22Rv1 (cell line): Measurements from ENCODE around the gene KLK1.

Source experiments
- CTCF ChIP-seq: fragments of 450-650 bp; IDR thresholded peaks from 2 replicates; pipeline ENCODE4 v1.5.1; 2017; ENCODE audit warnings: mild to moderate bottlenecking
- ZFX ChIP-seq: fragments of 450-650 bp; IDR thresholded peaks from 2 replicates; pipeline ENCODE4 v1.6.1; 2017; ENCODE audit warnings: antibody characterized with exemption, borderline replicate concordance

DNA sequence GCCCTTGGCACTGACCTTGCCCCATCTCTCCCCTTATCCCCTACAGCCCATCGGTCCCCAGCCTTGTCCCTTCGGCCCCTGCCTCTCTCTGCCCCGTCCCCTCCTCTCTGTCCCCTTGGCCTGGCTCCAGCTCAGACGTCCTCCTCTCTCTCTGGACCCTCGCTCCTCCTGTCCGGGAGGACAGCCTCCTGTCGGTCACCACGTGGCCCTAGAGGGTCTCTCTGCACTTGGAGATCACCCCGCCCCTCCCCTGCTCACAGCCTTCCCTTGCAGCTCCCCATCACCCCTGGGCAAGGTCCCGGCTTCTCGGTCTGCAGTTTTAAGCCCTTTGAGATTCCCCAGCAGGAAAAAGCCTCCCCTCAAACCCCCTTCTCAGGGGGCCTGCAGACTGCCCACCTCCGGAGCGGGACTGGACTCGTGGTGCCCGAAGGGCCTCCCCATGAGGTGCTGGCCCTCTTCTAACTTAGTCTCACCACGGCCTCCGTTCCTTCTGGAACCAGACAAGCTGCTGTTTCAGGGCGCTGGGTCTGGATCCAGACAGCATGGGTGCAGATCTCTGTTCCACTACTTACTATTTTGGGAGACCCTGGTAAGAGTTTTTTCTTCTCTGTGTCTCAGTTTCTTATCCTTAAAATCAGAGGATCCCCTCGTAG, 13.1 kb upstream of the KLK1 start:
- TF ChIP-seq CTCF (no peak), ZFX (no peak)
